HL-60 (cell line): ENCODE results near the gene OR10P1.
A peak's percentile ranks its signal among the peaks of the same experiment; 100 is the strongest.

Experiments used
- DNase-seq, 2 experiments: peaks; one replicate each; pipeline ENCODE4 v3.0.0-alpha.2; 2010 to 2020; ENCODE audit warnings: low read depth in 1 of 2, low spot score in 1 of 2
- H3K27ac ChIP-seq: fragments of 250-450 bp; sonication (Bioruptor Pico); replicated peaks from 2 replicates; pipeline ENCODE4 v1.5.1; 2020; ENCODE audit warnings: mild to moderate bottlenecking, moderate library complexity
- H3K27me3 ChIP-seq: fragments of 250-450 bp; sonication (Bioruptor Pico); 2 replicates; pipeline ENCODE4 v1.5.1; 2021; ENCODE audit warnings: mild to moderate bottlenecking, moderate library complexity; ENCODE audit not compliant: insufficient read depth, poor library complexity, severe bottlenecking
- H3K4me3 ChIP-seq: replicated peaks from 2 replicates; pipeline ENCODE4 v1.5.1; 2011; ENCODE audit warnings: mild to moderate bottlenecking, control low read depth, low read length; ENCODE audit not compliant: insufficient read depth
- CTCF ChIP-seq: IDR thresholded peaks from one replicate; pipeline ENCODE4 v1.5.1; 2011; ENCODE audit warnings: low read length, control low read depth, inconsistent platforms; ENCODE audit not compliant: insufficient read depth
- GABPA ChIP-seq: IDR thresholded peaks from 2 replicates; pipeline ENCODE4 v1.6.1; 2012; ENCODE audit warnings: low read depth
- POLR2AphosphoS5 ChIP-seq: IDR thresholded peaks from 2 replicates; pipeline ENCODE4 v1.6.1; 2012; ENCODE audit warnings: low read depth
- REST ChIP-seq: IDR thresholded peaks from 2 replicates; pipeline ENCODE4 v1.6.1; 2012; ENCODE audit warnings: low read depth; ENCODE audit not compliant: insufficient replicate concordance
- SPI1 ChIP-seq: IDR thresholded peaks from 2 replicates; pipeline ENCODE4 v1.6.1; 2012; ENCODE audit warnings: low read depth, mild to moderate bottlenecking, borderline replicate concordance

OR10P1 gene

GRCh38 chr12:55671746-55672145, 35.1 kb downstream of the OR10P1 start:
- TF ChIP-seq SPI1 (no peak), GABPA (no peak), POLR2AphosphoS5 (no peak), REST (no peak)
- Histone ChIP-seq H3K27ac (no peak overlapping the region), H3K4me3 (no peak overlapping the region), H3K27me3 (no peaks in the 10 kb centered on the region)
- no peak for DNase-seq

GRCh38 chr12:55673638-55674037, 36.9 kb downstream of the OR10P1 start:
- peak in 1 of 2 experiments; percentile 52 for DNase-seq
- Histone ChIP-seq H3K27me3 (no peaks in the 10 kb centered on the region), H3K4me3 (no peak overlapping the region), H3K27ac (no peak overlapping the region)
- TF ChIP-seq CTCF = no peak
- TF ChIP-seq SPI1 = peak; percentile 45; the same call in 1 of the 2 replicates

GRCh38 chr12:55675666-55676065, 39.0 kb downstream of the OR10P1 start:
- H3K27me3 ChIP-seq = no peaks in the 10 kb centered on the region
- H3K27ac ChIP-seq = no peak overlapping the region
- DNase-seq = no peak
- no peak overlapping the region for H3K4me3 ChIP-seq
- TF ChIP-seq SPI1 (no peak), CTCF (no peak), REST (no peak), POLR2AphosphoS5 (no peak), GABPA (no peak)

- TF ChIP-seq GABPA (no peak), SPI1 (no peak), POLR2AphosphoS5 (no peak), CTCF (no peak)
- DNase-seq = peak; percentile 36 to 98
- no peak overlapping the region for H3K4me3 ChIP-seq
- no peaks in the 10 kb centered on the region for H3K27me3 ChIP-seq
- no peak overlapping the region for H3K27ac ChIP-seq
Measured at GRCh38 chr12:55676707-55677106, 40.0 kb downstream of the OR10P1 start.
